Astrocyte of the cerebellum (primary cell): Measurements from ENCODE around the gene ZNF774.
A peak's percentile ranks its signal among the peaks of the same experiment; 100 is the strongest.

Source experiments
- DNase-seq: peaks from one replicate; pipeline ENCODE4 v3.0.0-alpha.2; 2011; ENCODE audit warnings: low read depth
- H3K4me3 ChIP-seq: 2 replicates; pipeline ENCODE4 v1.5.1; 2011; ENCODE audit warnings: mild to moderate bottlenecking, low read depth, low read length, moderate library complexity
- in situ Hi-C: cut with HindIII; loops from 2 replicates; pipeline ENCODE4 v1.10.0; 2017; ENCODE audit warnings: low sequenced_read_pairs
- TF ChIP-seq, protein P1 (sequence below): IDR thresholded peaks from 2 replicates; pipeline ENCODE4 v1.5.1; 2012; ENCODE audit warnings: low read length, low read depth, moderate library complexity, mild to moderate bottlenecking; ENCODE audit errors: missing control alignments

ZNF774 gene

DNA sequence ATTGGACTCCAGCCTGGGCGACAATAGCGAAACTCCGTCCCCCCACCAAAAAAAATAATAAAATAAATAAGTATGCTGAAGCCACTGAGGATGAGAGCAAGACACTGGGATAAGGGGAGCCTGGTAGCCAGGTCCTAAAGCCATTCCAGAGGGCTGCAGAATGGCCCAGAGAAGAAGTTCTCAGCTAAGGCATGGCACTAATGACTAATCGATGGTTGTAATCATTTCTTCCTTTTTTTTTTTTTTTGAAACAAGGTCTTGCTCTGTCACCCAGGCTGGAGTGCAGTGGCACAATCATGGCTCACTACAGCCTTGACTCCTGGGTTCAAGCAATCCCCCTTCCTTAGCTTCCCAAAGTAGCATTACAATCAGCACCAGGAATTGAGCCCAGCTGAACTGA, 25.6 kb upstream of the ZNF774 start:
- in situ Hi-C loops, result no loop called here
- H3K4me3 ChIP-seq, result no peak overlapping the region
- DNase-seq, result no peak
- TF ChIP-seq, protein P1, sequence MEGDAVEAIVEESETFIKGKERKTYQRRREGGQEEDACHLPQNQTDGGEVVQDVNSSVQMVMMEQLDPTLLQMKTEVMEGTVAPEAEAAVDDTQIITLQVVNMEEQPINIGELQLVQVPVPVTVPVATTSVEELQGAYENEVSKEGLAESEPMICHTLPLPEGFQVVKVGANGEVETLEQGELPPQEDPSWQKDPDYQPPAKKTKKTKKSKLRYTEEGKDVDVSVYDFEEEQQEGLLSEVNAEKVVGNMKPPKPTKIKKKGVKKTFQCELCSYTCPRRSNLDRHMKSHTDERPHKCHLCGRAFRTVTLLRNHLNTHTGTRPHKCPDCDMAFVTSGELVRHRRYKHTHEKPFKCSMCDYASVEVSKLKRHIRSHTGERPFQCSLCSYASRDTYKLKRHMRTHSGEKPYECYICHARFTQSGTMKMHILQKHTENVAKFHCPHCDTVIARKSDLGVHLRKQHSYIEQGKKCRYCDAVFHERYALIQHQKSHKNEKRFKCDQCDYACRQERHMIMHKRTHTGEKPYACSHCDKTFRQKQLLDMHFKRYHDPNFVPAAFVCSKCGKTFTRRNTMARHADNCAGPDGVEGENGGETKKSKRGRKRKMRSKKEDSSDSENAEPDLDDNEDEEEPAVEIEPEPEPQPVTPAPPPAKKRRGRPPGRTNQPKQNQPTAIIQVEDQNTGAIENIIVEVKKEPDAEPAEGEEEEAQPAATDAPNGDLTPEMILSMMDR, result no peak

DNA sequence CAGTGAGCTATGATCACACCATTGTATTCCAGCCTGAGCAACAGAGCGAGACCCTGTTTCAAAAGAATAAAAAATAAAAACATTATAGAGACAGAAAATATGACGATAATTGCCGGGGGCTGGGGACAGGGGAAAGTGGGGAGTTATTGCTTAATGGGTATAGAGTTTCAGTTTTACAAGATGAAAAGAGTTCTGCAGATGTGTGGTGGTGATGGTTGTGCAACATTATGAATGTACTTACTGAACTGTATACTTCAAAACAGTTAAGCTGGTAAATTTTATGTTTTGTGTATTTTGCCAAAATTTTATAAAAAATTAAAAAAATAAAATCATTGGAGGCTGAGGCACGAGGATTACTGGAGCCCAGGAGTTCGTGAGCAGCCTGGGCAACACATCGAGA, 24.8 kb upstream of the ZNF774 start:
- TF ChIP-seq, protein P1, result no peak
- H3K4me3 ChIP-seq, result no peak overlapping the region
- no peak for DNase-seq
- in situ Hi-C loops, result no loop called here

GRCh38 chr15:90334304-90334731, 17.8 kb upstream of the ZNF774 start:
- DNase-seq, result no peak
- in situ Hi-C loops, result no loop called here
- TF ChIP-seq, protein P1, result no peak
- H3K4me3 ChIP-seq, result no peak overlapping the region

GRCh38 chr15:90336705-90337141, 15.4 kb upstream of the ZNF774 start:
- DNase-seq, result peak; percentile 20
- in situ Hi-C loops, result no loop called here
- TF ChIP-seq, protein P1, result no peak
- no peak overlapping the region for H3K4me3 ChIP-seq

DNA sequence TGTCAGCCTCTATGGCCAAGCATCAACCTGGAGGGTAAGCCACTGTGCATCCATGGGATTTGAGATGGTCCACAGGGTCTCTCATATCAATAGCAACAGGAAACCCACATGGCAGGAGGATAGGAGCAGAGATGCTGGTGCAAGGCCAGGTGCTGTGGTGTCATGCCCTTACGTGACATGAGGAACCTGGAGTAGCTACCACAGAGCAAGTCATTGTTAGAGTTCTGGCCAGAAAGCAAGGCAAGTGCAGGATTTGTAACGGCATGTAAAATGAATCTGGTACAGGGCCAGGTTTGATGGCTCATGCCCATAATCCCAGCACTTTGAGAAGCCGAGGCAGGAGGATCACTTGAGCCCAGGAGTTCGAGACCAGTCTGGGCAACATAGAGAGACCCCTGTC, 14.8 kb upstream of the ZNF774 start:
- TF ChIP-seq, protein P1, result no peak
- no peak overlapping the region for H3K4me3 ChIP-seq
- DNase-seq, result no peak
- in situ Hi-C loops, result no loop called here

GRCh38 chr15:90338532-90338931, 13.6 kb upstream of the ZNF774 start:
- no peak overlapping the region for H3K4me3 ChIP-seq
- TF ChIP-seq, protein P1, result no peak
- DNase-seq, result no peak
- in situ Hi-C loops, result no loop called here

GRCh38 chr15:90340345-90340744, 11.7 kb upstream of the ZNF774 start:
- in situ Hi-C loops, result no loop called here
- no peak overlapping the region for H3K4me3 ChIP-seq
- TF ChIP-seq, protein P1, result no peak
- no peak for DNase-seq
